Left lung (tissue), 10 donors: Measurements from ENCODE around the gene CRYL1. TPM values are rescaled to one million over a fixed set of nuclear protein-coding genes. Genes with fewer than 3 reads are reported as not detected.

ENCODE experiments used
- ATAC-seq: fragments of 200-7000 bp; cut with Tn5 transposase; one replicate; pipeline ENCODE4 v1.9.1; 2020; ENCODE audit warnings: moderate library complexity
- DNase-seq, 4 donors: peaks; one replicate each; pipeline ENCODE4 v3.0.0-alpha.2; 2013 to 2020
- H3K27ac ChIP-seq, 2 donors: fragments of 200-600 bp; sonication (generic) in 1 of 2; one replicate each; pipeline versions ENCODE4 v1.5.0 to v1.8.0; 2020 to 2021
- H3K27me3 ChIP-seq, 2 donors: fragments of 200-600 bp; sonication (generic) in 1 of 2; one replicate each; pipeline versions ENCODE4 v1.5.0 to v1.8.0; 2020 to 2021
- H3K36me3 ChIP-seq, 2 donors: fragments of 200-600 bp; sonication (generic) in 1 of 2; one replicate each; pipeline versions ENCODE4 v1.5.0 to v1.8.0; 2020 to 2021
- H3K4me1 ChIP-seq, 2 donors: fragments of 200-600 bp; one replicate each; pipeline ENCODE4 v1.8.0; 2021
- H3K4me3 ChIP-seq, 2 donors: fragments of 200-600 bp; sonication (generic) in 1 of 2; one replicate each; pipeline versions ENCODE4 v1.5.0 to v1.8.0; 2020 to 2021; ENCODE audit warnings: mild to moderate bottlenecking in 1 of 2
- H3K9me3 ChIP-seq, 2 donors: fragments of 200-600 bp; sonication (generic) in 1 of 2; one replicate each; pipeline versions ENCODE4 v1.5.0 to v1.8.0; 2020 to 2021
- CTCF ChIP-seq, 2 donors: fragments of 200-600 bp; sonication (generic) in 1 of 2; IDR thresholded peaks; one replicate each; pipeline versions ENCODE4 v1.5.0 to v1.8.0; 2021; ENCODE audit warnings: antibody characterized with exemption in 2 of 2
- intact Hi-C, 2 donors: fragments of 100-400 bp; cut with DNase I; formaldehyde crosslinking; loops; one replicate each; pipeline versions ENCODE4 v1.11.2 to v1.14.2; 2022
- polyA plus RNA-seq, 6 donors: library from polyadenylated mRNA; unstranded; fragments of 120-200 nt; gene quantifications; one replicate each; pipeline ENCODE4 v1.2.1, GENCODE V29; 2013; ENCODE audit not compliant: insufficient read length in 6 of 6
- total RNA-seq, 2 donors: library from RNA; stranded (reverse); fragmentation: NEBNext Ultra II Directional; extraction: Animal tissue kit (Norgen Biotek cat#: 25700); gene quantifications; one replicate each; pipeline ENCODE4 v1.2.1, GENCODE V29; 2021
- donor health status: DM: no; HTN: yes; CAD: no.
- donor health status: DM: no; HTN: no; CAD: no.

CRYL1 gene
- total and polyA plus RNA-seq, 8 donors: 15.5 to 31.8 (median 24.6) TPM

GRCh38 chr13:20489185-20489820, 36.4 kb downstream of the CRYL1 start:
- H3K9me3 ChIP-seq: no peaks in the 10 kb centered on the region
- intact Hi-C loops: no loop called here
- H3K27ac ChIP-seq: no peak overlapping the region
- H3K36me3 ChIP-seq: peaks cover 0 to 8% of the 10 kb centered on the region in 2 donors
- no peak for DNase-seq
- no peaks in the 10 kb centered on the region for H3K4me1 ChIP-seq
- no peaks in the 10 kb centered on the region for H3K27me3 ChIP-seq
- no peak for TF ChIP-seq CTCF (IDR thresholded peaks at IDR 0.05)
- no peak for ATAC-seq
- no peak overlapping the region for H3K4me3 ChIP-seq

GRCh38 chr13:20487927-20488326, 37.7 kb downstream of the CRYL1 start:
- H3K4me3 ChIP-seq: no peak overlapping the region
- TF ChIP-seq CTCF (IDR thresholded peaks at IDR 0.05): no peak
- intact Hi-C loops: no loop called here
- H3K36me3 ChIP-seq: peaks cover 0 to 8% of the 10 kb centered on the region in 2 donors
- H3K4me1 ChIP-seq: no peaks in the 10 kb centered on the region
- no peaks in the 10 kb centered on the region for H3K27me3 ChIP-seq
- DNase-seq: no peak
- no peak overlapping the region for H3K27ac ChIP-seq
- H3K9me3 ChIP-seq: no peaks in the 10 kb centered on the region
- ATAC-seq: no peak

GRCh38 chr13:20482787-20483186, 42.9 kb downstream of the CRYL1 start:
- TF ChIP-seq CTCF (IDR thresholded peaks at IDR 0.05): no peak
- H3K36me3 ChIP-seq: no peaks in the 10 kb centered on the region
- intact Hi-C loops: no loop called here

GRCh38 chr13:20482275-20482761, 43.3 kb downstream of the CRYL1 start:
- no peaks in the 10 kb centered on the region for H3K36me3 ChIP-seq
- TF ChIP-seq CTCF (IDR thresholded peaks at IDR 0.05): no peak
- H3K4me1 ChIP-seq: no peaks in the 10 kb centered on the region
- H3K27ac ChIP-seq: no peak overlapping the region
- intact Hi-C loops: no loop called here
- DNase-seq (peak in 1 of 4 donors; percentile 59), ATAC-seq (no peak)
- H3K27me3 ChIP-seq: no peaks in the 10 kb centered on the region
- no peaks in the 10 kb centered on the region for H3K9me3 ChIP-seq
- H3K4me3 ChIP-seq: no peak overlapping the region

More at GRCh38 chr13:20482787-20483186, 42.9 kb downstream of the CRYL1 start:
- no peaks in the 10 kb centered on the region for H3K27me3 ChIP-seq
- no peak for ATAC-seq
- no peak overlapping the region for H3K4me3 ChIP-seq
- no peak overlapping the region for H3K27ac ChIP-seq
- H3K9me3 ChIP-seq: no peaks in the 10 kb centered on the region
- H3K4me1 ChIP-seq: no peaks in the 10 kb centered on the region
- DNase-seq: no peak

- no peak for ATAC-seq
- intact Hi-C loops: no loop called here
- no peaks in the 10 kb centered on the region for H3K9me3 ChIP-seq
Measured at GRCh38 chr13:20477394-20477793, 48.3 kb downstream of the CRYL1 start.

More at GRCh38 chr13:20477394-20477793, 48.3 kb downstream of the CRYL1 start:
- Histone ChIP-seq H3K27ac (no peak overlapping the region), H3K27me3 (no peaks in the 10 kb centered on the region), H3K4me3 (no peak overlapping the region), H3K36me3 (no peaks in the 10 kb centered on the region), H3K4me1 (peaks cover 0 to 8% of the 10 kb centered on the region in 2 donors)
- no peak for DNase-seq
- TF ChIP-seq CTCF (IDR thresholded peaks at IDR 0.05): no peak
